Stomach (tissue), 9 donors: ENCODE data around the gene MYCN. TPM values are rescaled to one million over a fixed set of nuclear protein-coding genes. Genes with fewer than 3 reads are reported as not detected.

ENCODE experiments used
- DNase-seq, 2 donors: peaks; one replicate each; pipeline versions ENCODE4 v3.0.0 to v3.0.0-alpha.2; 2013 to 2019
- H3K27ac ChIP-seq, 5 donors: fragments of 200-600 bp in 4 of 5; sonication (generic) in 4 of 5; one replicate each; pipeline ENCODE4 v1.5.1; 2013 to 2019; ENCODE audit warnings: mild to moderate bottlenecking in 1 of 5, moderate library complexity in 1 of 5
- H3K27me3 ChIP-seq, 3 donors: fragments of 200-600 bp; sonication (generic); one replicate each; pipeline ENCODE4 v1.5.1; 2017 to 2019; ENCODE audit warnings: mixed run types in 1 of 3
- H3K36me3 ChIP-seq, 4 donors: fragments of 200-600 bp; sonication (generic); 1 replicate in 3 of 4; 2 replicates in 1 of 4; pipeline ENCODE4 v1.5.1; 2016 to 2019
- H3K4me1 ChIP-seq, 4 donors: fragments of 200-600 bp; sonication (generic); one replicate each; pipeline ENCODE4 v1.5.1; 2016 to 2019
- H3K4me3 ChIP-seq, 4 donors: fragments of 200-600 bp; sonication (generic) in 3 of 4; one replicate each; pipeline ENCODE4 v1.5.1; 2016 to 2019; ENCODE audit warnings: mild to moderate bottlenecking in 1 of 4
- H3K9me3 ChIP-seq, 4 donors: fragments of 200-600 bp; sonication (generic); one replicate each; pipeline ENCODE4 v1.5.1; 2016 to 2019
- EP300 ChIP-seq: sonication (generic); formaldehyde crosslinking; IDR thresholded peaks from one replicate; pipeline ENCODE4 v1.6.1; 2017; ENCODE audit warnings: antibody characterized with exemption
- POLR2A ChIP-seq, 4 donors: fragments of 450-650 bp; IDR thresholded peaks; one replicate each; pipeline ENCODE4 v1.6.1; 2016; ENCODE audit warnings: antibody characterized with exemption in 4 of 4, control low read depth in 2 of 4, mild to moderate bottlenecking in 1 of 4, moderate library complexity in 1 of 4
- POLR2AphosphoS5 ChIP-seq, 3 donors: sonication (generic); formaldehyde crosslinking; IDR thresholded peaks; one replicate each; pipeline ENCODE4 v1.6.1; 2016; ENCODE audit warnings: antibody characterized with exemption in 3 of 3
- WGBS, 5 donors: extraction: QIAGEN DNeasy Blood & Tissue Kit in 3 of 5; methylation state at CpG; one replicate each; pipeline versions ENCODE4 v1.1.5 to v1.1.7; 2013 to 2018; 5-methylcytosine and 5-hydroxymethylcytosine counted together
- intact Hi-C: fragments of 100-400 bp; cut with DNase I; formaldehyde crosslinking; loops from one replicate; pipeline ENCODE4 v1.15.1; 2023; ENCODE audit warnings: low total_unique reads
- polyA plus RNA-seq, 3 donors: library from polyadenylated mRNA; stranded (reverse); fragments of 200-250 nt; gene quantifications; one replicate each; pipeline ENCODE4 v1.2.3, GENCODE V29; 2013
- total RNA-seq, 5 donors: library from RNA; depleted of rRNA; stranded (reverse); fragments of >200 nt; gene quantifications; one replicate each; pipeline versions ENCODE4 v1.1.0 to v1.2.3, GENCODE V29; 2014 to 2016
- TF ChIP-seq, protein P1 (sequence below), 7 experiments: fragments of 450-650 bp in 4 of 7; fragments of 200-600 bp in 3 of 7; sonication (generic) in 3 of 7; IDR thresholded peaks; one replicate each; pipeline ENCODE4 v1.5.1; 2016 to 2019; ENCODE audit warnings: antibody characterized with exemption in 7 of 7, control low read depth in 2 of 7, mild to moderate bottlenecking in 1 of 7
- donor health status: healthy with polysubstance abuse.
- donor health status: Bipolar disorder and iron deficiency.
- donor health status: healthy.

The MYCN gene
- total and polyA plus RNA-seq, 8 donors: 0.90 to 9.6 (median 2.3) TPM; not detected in 1

DNA sequence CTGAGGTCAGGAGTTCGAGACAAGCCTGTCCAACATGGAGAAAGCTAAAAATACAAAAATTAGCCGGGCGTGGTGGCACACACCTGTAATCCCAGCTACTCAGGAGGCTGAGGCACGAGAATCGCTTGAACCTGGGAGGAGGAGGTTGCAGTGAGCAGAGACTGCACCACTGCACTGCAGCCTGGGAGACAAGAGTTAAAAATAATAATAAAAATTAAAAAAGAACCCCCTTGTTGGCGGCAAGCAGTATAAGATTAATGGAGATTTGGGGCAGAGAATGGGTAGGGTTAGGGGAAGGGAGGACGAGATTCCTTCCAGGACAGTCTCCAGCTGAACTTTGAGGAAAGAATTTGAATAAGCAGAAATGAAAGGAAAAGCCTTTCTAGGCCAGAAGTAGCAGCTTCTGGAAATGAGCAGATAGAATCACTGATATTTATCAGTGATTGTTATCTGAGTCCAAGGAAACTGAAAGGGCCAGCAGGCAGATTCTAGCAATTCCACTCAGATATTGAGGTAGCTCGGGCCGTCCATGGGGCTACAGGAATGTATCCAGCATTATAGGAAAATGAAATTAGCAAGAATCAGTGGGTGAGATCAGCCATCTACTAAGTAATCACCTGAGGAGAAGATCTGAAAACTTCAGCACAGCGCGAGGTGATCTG, 7.0 kb upstream of the MYCN start:
- H3K4me1 ChIP-seq: no peaks in the 10 kb centered on the region
- peaks cover 0 to 3% (median 0%) of the 10 kb centered on the region in 3 donors for H3K27me3 ChIP-seq
- no peaks in the 10 kb centered on the region for H3K9me3 ChIP-seq
- H3K36me3 ChIP-seq: no peaks in the 10 kb centered on the region
- no peak overlapping the region for H3K27ac ChIP-seq
- 84 to 94% (median 90%) methylated on average over 11 of the region's 11 CpGs for WGBS, 5 donors
- DNase-seq: no peak
- no peak for TF ChIP-seq POLR2A (IDR thresholded peaks at IDR 0.05)
- TF ChIP-seq, protein P1, sequence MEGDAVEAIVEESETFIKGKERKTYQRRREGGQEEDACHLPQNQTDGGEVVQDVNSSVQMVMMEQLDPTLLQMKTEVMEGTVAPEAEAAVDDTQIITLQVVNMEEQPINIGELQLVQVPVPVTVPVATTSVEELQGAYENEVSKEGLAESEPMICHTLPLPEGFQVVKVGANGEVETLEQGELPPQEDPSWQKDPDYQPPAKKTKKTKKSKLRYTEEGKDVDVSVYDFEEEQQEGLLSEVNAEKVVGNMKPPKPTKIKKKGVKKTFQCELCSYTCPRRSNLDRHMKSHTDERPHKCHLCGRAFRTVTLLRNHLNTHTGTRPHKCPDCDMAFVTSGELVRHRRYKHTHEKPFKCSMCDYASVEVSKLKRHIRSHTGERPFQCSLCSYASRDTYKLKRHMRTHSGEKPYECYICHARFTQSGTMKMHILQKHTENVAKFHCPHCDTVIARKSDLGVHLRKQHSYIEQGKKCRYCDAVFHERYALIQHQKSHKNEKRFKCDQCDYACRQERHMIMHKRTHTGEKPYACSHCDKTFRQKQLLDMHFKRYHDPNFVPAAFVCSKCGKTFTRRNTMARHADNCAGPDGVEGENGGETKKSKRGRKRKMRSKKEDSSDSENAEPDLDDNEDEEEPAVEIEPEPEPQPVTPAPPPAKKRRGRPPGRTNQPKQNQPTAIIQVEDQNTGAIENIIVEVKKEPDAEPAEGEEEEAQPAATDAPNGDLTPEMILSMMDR (IDR thresholded peaks at IDR 0.05): no peak
- no peak for TF ChIP-seq POLR2AphosphoS5 (IDR thresholded peaks at IDR 0.05)
- TF ChIP-seq EP300: no peak
- no peak overlapping the region for H3K4me3 ChIP-seq
- intact Hi-C loops: loop anchor here (10.0 kb wide), 2 partner anchors 351 to 571 kb away; no protein-coding TSS in a partner anchor

GRCh38 chr2:15934291-15934945, 5.9 kb upstream of the MYCN start:
- H3K27me3 ChIP-seq: peaks cover 0 to 14% (median 0%) of the 10 kb centered on the region in 3 donors
- peaks cover 0 to 5% (median 3%) of the 10 kb centered on the region in 4 donors for H3K4me1 ChIP-seq
- no peaks in the 10 kb centered on the region for H3K9me3 ChIP-seq
- H3K27ac ChIP-seq: no peak overlapping the region
- DNase-seq: no peak
- intact Hi-C loops: loop anchor here (10.0 kb wide), 2 partner anchors 350 to 570 kb away; no protein-coding TSS in a partner anchor
- H3K36me3 ChIP-seq: no peaks in the 10 kb centered on the region
- no peak for TF ChIP-seq POLR2A (IDR thresholded peaks at IDR 0.05)
- TF ChIP-seq, protein P1 (IDR thresholded peaks at IDR 0.05): no peak
- no peak for TF ChIP-seq POLR2AphosphoS5 (IDR thresholded peaks at IDR 0.05)
- no peak for TF ChIP-seq EP300
- H3K4me3 ChIP-seq: no peak overlapping the region
- WGBS, 5 donors: 79 to 93% (median 87%) methylated on average over 4 of the region's 4 CpGs

GRCh38 chr2:15935189-15935588, 5.2 kb upstream of the MYCN start:
- H3K4me3 ChIP-seq: no peak overlapping the region
- peaks cover 0 to 22% (median 2%) of the 10 kb centered on the region in 3 donors for H3K27me3 ChIP-seq
- 86 to 97% (median 91%) methylated on average over 6 of the region's 6 CpGs for WGBS, 5 donors
- no peaks in the 10 kb centered on the region for H3K9me3 ChIP-seq
- intact Hi-C loops: loop anchor here (10.0 kb wide), 2 partner anchors 350 to 570 kb away; no protein-coding TSS in a partner anchor
- no peak for DNase-seq
- no peaks in the 10 kb centered on the region for H3K36me3 ChIP-seq
- H3K27ac ChIP-seq: no peak overlapping the region
- peaks cover 4 to 12% (median 11%) of the 10 kb centered on the region in 4 donors for H3K4me1 ChIP-seq
- TF ChIP-seq, protein P1 (IDR thresholded peaks at IDR 0.05): no peak
- no peak for TF ChIP-seq EP300
- TF ChIP-seq POLR2AphosphoS5 (IDR thresholded peaks at IDR 0.05): no peak
- no peak for TF ChIP-seq POLR2A (IDR thresholded peaks at IDR 0.05)

DNA sequence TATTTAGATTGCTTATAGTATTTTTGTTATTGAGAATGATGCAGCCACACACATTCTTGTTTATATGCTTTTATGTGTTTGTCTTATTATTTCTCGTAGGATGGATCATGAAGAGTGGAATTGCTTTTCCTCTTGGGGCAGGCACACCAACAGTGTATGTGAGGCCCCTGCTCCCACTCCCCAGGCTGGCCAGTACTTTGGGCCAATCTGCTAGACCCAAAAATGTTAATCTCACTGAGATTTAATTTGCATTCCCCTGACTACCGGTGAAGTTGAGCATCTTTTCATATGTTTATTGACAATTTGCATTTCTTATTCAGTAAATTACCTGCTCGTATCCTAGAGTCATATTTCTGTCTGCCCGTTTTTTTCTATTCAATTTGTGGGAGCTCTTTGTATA, 4.7 kb upstream of the MYCN start:
- WGBS, 5 donors: 64 to 90% (median 77%) methylated on average over 4 of the region's 4 CpGs
- Histone ChIP-seq H3K4me3 (no peak overlapping the region), H3K9me3 (no peaks in the 10 kb centered on the region), H3K27ac (no peak overlapping the region), H3K36me3 (no peaks in the 10 kb centered on the region), H3K27me3 (peaks cover 0 to 27% (median 7%) of the 10 kb centered on the region in 3 donors), H3K4me1 (peaks cover 8 to 17% (median 15%) of the 10 kb centered on the region in 4 donors)
- no peak for DNase-seq
- intact Hi-C loops: loop anchor here (10.0 kb wide), 2 partner anchors 349 to 569 kb away; no protein-coding TSS in a partner anchor
- TF ChIP-seq EP300: no peak
